Measurements from ENCODE around the gene TMEM254.
A peak's percentile ranks its signal among the peaks of the same experiment; 100 is the strongest.

- TF ChIP-seq ZNF609 (CRISPR knock-in tag; IDR thresholded peaks at IDR 0.05; ENCODE audit: borderline replicate concordance) (no peak), PKNOX1 (IDR thresholded peaks at IDR 0.05) (no peak), PREB (CRISPR knock-in tag; IDR thresholded peaks at IDR 0.05) (no peak), CHD7 (IDR thresholded peaks at IDR 0.05; ENCODE audit: low read depth, low read length) (no peak), ID3 (CRISPR knock-in tag; IDR thresholded peaks at IDR 0.05) (no peak), ID3 (tag; IDR thresholded peaks at IDR 0.05) (no peak), CREM (IDR thresholded peaks at IDR 0.05; ENCODE audit: low read depth) (0 out of 2 replicates have a peak, but pooled peaks have one; percentile 21), ETV1 (tag; conservative IDR thresholded peaks at IDR 0.05; ENCODE audit: low read depth) (no peak), KAT7 (CRISPR knock-in tag; IDR thresholded peaks at IDR 0.05; ENCODE audit: borderline replicate concordance) (no peak), TEAD4 (IDR thresholded peaks at IDR 0.05; ENCODE audit: low read length) (peak; percentile 60; the same call in 1 of the 2 replicates), TEAD4 (CRISPR knock-in tag; IDR thresholded peaks at IDR 0.05; ENCODE audit: borderline replicate concordance) (no peak)
These were observed 31.6 kb upstream of the TMEM254 start for GRCh38 chr10:80046629-80047441.
